ENCODE results near the gene SLX9.

SLX9 gene

DNA sequence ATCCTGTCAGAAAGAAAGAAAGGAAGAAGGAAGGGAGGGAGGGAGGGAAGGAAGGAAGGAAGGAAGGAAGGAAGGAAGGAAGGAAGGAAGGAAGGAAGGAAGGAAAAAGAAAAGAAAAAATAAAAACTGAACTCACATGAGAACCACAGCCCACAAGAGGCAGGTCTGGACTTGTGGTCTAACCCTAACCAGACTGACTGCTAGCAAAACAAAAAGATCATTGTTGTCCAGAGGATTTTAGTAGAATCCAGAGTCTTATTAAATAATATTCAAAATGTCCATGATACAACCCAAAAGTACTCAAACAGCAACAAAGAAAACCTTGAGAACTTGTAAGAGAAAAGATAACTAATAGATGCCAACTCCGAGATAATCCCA lies 14.5 kb upstream of the SLX9 start:
- Histone ChIP-seq H3K9ac (ENCODE audit: low read length) (no peak overlapping the region), H3K27ac (ENCODE audit: low read depth, low read length, poor library complexity, severe bottlenecking) (no peak overlapping the region), H4K20me1 (ENCODE audit: insufficient read depth, low read length) (no peaks in the 10 kb centered on the region), H3K79me2 (ENCODE audit: insufficient read depth, low read length) (no peaks in the 10 kb centered on the region), H3F3A (ENCODE audit: insufficient read depth, low read length) (no peaks in the 10 kb centered on the region), H3K9me2 (ENCODE audit: low read depth, low read length) (no peaks in the 10 kb centered on the region), H3K9me3 (ENCODE audit: low read length) (no peaks in the 10 kb centered on the region), H3K36me3 (ENCODE audit: insufficient read depth, low read length) (no peaks in the 10 kb centered on the region), H3K4me2 (ENCODE audit: low read length) (no peak overlapping the region), H2AFZ (ENCODE audit: low read length) (no peak overlapping the region), H3K27me3 (ENCODE audit: insufficient read depth, low read length) (peaks cover 4% of the 10 kb centered on the region; the same call in 1 of the 2 replicates), H3K4me1 (ENCODE audit: insufficient read depth, low read length, severe bottlenecking) (no peaks in the 10 kb centered on the region), H3K4me3 (ENCODE audit: low read depth, low read length, poor library complexity, severe bottlenecking) (no peak overlapping the region)
- TF ChIP-seq, protein P1, sequence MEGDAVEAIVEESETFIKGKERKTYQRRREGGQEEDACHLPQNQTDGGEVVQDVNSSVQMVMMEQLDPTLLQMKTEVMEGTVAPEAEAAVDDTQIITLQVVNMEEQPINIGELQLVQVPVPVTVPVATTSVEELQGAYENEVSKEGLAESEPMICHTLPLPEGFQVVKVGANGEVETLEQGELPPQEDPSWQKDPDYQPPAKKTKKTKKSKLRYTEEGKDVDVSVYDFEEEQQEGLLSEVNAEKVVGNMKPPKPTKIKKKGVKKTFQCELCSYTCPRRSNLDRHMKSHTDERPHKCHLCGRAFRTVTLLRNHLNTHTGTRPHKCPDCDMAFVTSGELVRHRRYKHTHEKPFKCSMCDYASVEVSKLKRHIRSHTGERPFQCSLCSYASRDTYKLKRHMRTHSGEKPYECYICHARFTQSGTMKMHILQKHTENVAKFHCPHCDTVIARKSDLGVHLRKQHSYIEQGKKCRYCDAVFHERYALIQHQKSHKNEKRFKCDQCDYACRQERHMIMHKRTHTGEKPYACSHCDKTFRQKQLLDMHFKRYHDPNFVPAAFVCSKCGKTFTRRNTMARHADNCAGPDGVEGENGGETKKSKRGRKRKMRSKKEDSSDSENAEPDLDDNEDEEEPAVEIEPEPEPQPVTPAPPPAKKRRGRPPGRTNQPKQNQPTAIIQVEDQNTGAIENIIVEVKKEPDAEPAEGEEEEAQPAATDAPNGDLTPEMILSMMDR (IDR thresholded peaks at IDR 0.05; ENCODE audit: low read length) = no peak
- TF ChIP-seq EZH2 (IDR thresholded peaks at IDR 0.05; ENCODE audit: borderline replicate concordance, low read length) = no peak

GRCh38 chr21:44926331-44927101 lies 13.3 kb upstream of the SLX9 start:
- H3K27ac ChIP-seq (ENCODE audit: low read depth, low read length, poor library complexity, severe bottlenecking) = no peak overlapping the region

GRCh38 chr21:44927259-44927586 lies 12.6 kb upstream of the SLX9 start:
- Histone ChIP-seq H3K9me3 (ENCODE audit: low read length) (no peaks in the 10 kb centered on the region), H3K9me2 (ENCODE audit: low read depth, low read length) (no peaks in the 10 kb centered on the region), H4K20me1 (ENCODE audit: insufficient read depth, low read length) (no peaks in the 10 kb centered on the region), H3K79me2 (ENCODE audit: insufficient read depth, low read length) (no peaks in the 10 kb centered on the region), H3K4me1 (ENCODE audit: insufficient read depth, low read length, severe bottlenecking) (peaks cover 7% of the 10 kb centered on the region), H3K9ac (ENCODE audit: low read length) (no peak overlapping the region), H3F3A (ENCODE audit: insufficient read depth, low read length) (no peaks in the 10 kb centered on the region), H3K27ac (ENCODE audit: low read depth, low read length, poor library complexity, severe bottlenecking) (no peak overlapping the region), H3K27me3 (ENCODE audit: insufficient read depth, low read length) (peaks cover 4% of the 10 kb centered on the region; the same call in 1 of the 2 replicates), H3K36me3 (ENCODE audit: insufficient read depth, low read length) (no peaks in the 10 kb centered on the region), H3K4me2 (ENCODE audit: low read length) (no peak overlapping the region), H2AFZ (ENCODE audit: low read length) (no peak overlapping the region), H3K4me3 (ENCODE audit: low read depth, low read length, poor library complexity, severe bottlenecking) (no peak overlapping the region)
- no peak for TF ChIP-seq EZH2 (IDR thresholded peaks at IDR 0.05; ENCODE audit: borderline replicate concordance, low read length)
- TF ChIP-seq, protein P1 (IDR thresholded peaks at IDR 0.05; ENCODE audit: low read length) = no peak

More at GRCh38 chr21:44926331-44927101, 13.3 kb upstream of the SLX9 start:
- TF ChIP-seq, protein P1 (IDR thresholded peaks at IDR 0.05; ENCODE audit: low read length) = no peak
- no peak for TF ChIP-seq EZH2 (IDR thresholded peaks at IDR 0.05; ENCODE audit: borderline replicate concordance, low read length)
- H3K4me3 ChIP-seq (ENCODE audit: low read depth, low read length, poor library complexity, severe bottlenecking) = no peak overlapping the region
- no peaks in the 10 kb centered on the region for H3K79me2 ChIP-seq (ENCODE audit: insufficient read depth, low read length)
- no peaks in the 10 kb centered on the region for H3K9me3 ChIP-seq (ENCODE audit: low read length)
- no peak overlapping the region for H3K9ac ChIP-seq (ENCODE audit: low read length)
- H3K9me2 ChIP-seq (ENCODE audit: low read depth, low read length) = no peaks in the 10 kb centered on the region
- H3K36me3 ChIP-seq (ENCODE audit: insufficient read depth, low read length) = no peaks in the 10 kb centered on the region
- H3K4me2 ChIP-seq (ENCODE audit: low read length) = no peak overlapping the region; the same call in 1 of the 2 replicates
- H3F3A ChIP-seq (ENCODE audit: insufficient read depth, low read length) = no peaks in the 10 kb centered on the region
- peaks cover 4% of the 10 kb centered on the region for H3K4me1 ChIP-seq (ENCODE audit: insufficient read depth, low read length, severe bottlenecking)
- no peaks in the 10 kb centered on the region for H4K20me1 ChIP-seq (ENCODE audit: insufficient read depth, low read length)
- H2AFZ ChIP-seq (ENCODE audit: low read length) = no peak overlapping the region
- peaks cover 4% of the 10 kb centered on the region; the same call in 1 of the 2 replicates for H3K27me3 ChIP-seq (ENCODE audit: insufficient read depth, low read length)
